NCI-H146 treated with DMSO at 0.1 percent for 48 hours (cell line): ENCODE data around the gene CHKB.

Source experiments
- DNase-seq: peaks from one replicate; lab custom pipeline; 2025; ENCODE audit not compliant: unreplicated experiment; lab: John Stamatoyannopoulos, UW

CHKB gene

GRCh38 chr22:50575426-50575941 is 7.2 kb downstream of the CHKB start:
- DNase-seq: no peak

GRCh38 chr22:50574383-50574755 is 8.3 kb downstream of the CHKB start:
- DNase-seq: no peak

- no peak for DNase-seq
These were observed 8.9 kb downstream of the CHKB start for GRCh38 chr22:50573491-50574382.

- DNase-seq: no peak
These were observed 9.7 kb downstream of the CHKB start for GRCh38 chr22:50572965-50573364.

- no peak for DNase-seq
These were observed 11.1 kb downstream of the CHKB start for GRCh38 chr22:50571264-50572175.

- no peak for DNase-seq
These were observed 11.8 kb downstream of the CHKB start for GRCh38 chr22:50570861-50571260.

GRCh38 chr22:50569896-50570535 is 12.6 kb downstream of the CHKB start:
- DNase-seq: no peak

- DNase-seq: no peak
These were observed 13.6 kb downstream of the CHKB start for GRCh38 chr22:50569041-50569459.

- no peak for DNase-seq
These were observed 14.0 kb downstream of the CHKB start for GRCh38 chr22:50568626-50569025.

- no peak for DNase-seq
These were observed 14.9 kb downstream of the CHKB start for GRCh38 chr22:50567721-50568252.

GRCh38 chr22:50564289-50564688 is 18.4 kb downstream of the CHKB start:
- no peak for DNase-seq

GRCh38 chr22:50563413-50564160 is 19.1 kb downstream of the CHKB start:
- no peak for DNase-seq

GRCh38 chr22:50562523-50563412 is 19.9 kb downstream of the CHKB start, which contains the start of gene SYCE3:
TSS of gene SYCE3 (minus strand) at chr22:50562919. CDS start at chr22:50556405, 6,514 bp downstream.
- DNase-seq: peak; percentile 75

- no peak for DNase-seq
These were observed 21.0 kb downstream of the CHKB start for GRCh38 chr22:50561401-50562358.

GRCh38 chr22:50560034-50560433 is 22.6 kb downstream of the CHKB start:
- DNase-seq: no peak

GRCh38 chr22:50556703-50557102 is 25.9 kb downstream of the CHKB start:
- no peak for DNase-seq

GRCh38 chr22:50553310-50553709 is 29.3 kb downstream of the CHKB start:
- DNase-seq: no peak
